Measurements from ENCODE around the gene RGPD8.

- TF ChIP-seq GABPA (IDR thresholded peaks at IDR 0.05 in 1 of 2, conservative IDR thresholded peaks at IDR 0.05 in 1 of 2) (no peak), ATF3 (IDR thresholded peaks at IDR 0.05) (no peak), CTCF (IDR thresholded peaks at IDR 0.05; ENCODE audit: low read depth, low read length, missing input control) (no peak)
Measured at GRCh38 chr2:112451317-112451716, 17.9 kb upstream of the RGPD8 start.

Data from liver (tissue), 3 donors.